ENCODE data around the gene MEOX1.

DNA sequence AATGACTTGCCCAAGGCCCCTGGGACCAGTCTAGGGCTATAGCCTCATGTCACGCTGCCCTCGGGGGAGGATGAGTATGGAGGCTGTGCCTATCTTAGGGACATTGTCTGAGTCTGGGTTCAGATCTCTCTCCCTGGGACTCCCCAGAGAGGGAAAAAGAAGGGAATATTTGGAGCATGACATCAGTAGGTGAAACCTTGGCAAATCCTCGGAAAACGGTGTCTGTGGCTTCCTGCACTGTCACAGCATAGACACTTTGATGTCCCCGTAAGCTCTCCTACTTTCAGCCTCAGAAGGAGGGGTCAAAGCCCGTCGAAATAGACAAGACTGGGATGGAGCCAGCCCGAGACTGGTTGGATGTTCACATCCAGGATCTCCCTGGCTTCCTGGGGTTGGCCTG is 11.3 kb downstream of the MEOX1 start:
- TF ChIP-seq, protein P1, sequence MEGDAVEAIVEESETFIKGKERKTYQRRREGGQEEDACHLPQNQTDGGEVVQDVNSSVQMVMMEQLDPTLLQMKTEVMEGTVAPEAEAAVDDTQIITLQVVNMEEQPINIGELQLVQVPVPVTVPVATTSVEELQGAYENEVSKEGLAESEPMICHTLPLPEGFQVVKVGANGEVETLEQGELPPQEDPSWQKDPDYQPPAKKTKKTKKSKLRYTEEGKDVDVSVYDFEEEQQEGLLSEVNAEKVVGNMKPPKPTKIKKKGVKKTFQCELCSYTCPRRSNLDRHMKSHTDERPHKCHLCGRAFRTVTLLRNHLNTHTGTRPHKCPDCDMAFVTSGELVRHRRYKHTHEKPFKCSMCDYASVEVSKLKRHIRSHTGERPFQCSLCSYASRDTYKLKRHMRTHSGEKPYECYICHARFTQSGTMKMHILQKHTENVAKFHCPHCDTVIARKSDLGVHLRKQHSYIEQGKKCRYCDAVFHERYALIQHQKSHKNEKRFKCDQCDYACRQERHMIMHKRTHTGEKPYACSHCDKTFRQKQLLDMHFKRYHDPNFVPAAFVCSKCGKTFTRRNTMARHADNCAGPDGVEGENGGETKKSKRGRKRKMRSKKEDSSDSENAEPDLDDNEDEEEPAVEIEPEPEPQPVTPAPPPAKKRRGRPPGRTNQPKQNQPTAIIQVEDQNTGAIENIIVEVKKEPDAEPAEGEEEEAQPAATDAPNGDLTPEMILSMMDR (IDR thresholded peaks at IDR 0.05) = no peak
- no peak for TF ChIP-seq POLR2A (IDR thresholded peaks at IDR 0.05)
- TF ChIP-seq EP300 (IDR thresholded peaks at IDR 0.05) = no peak
